Keratinocyte (primary cell): ENCODE results near the gene AGPAT3. TPM values are rescaled to one million over a fixed set of nuclear protein-coding genes. Genes with fewer than 3 reads are reported as not detected.

ENCODE experiments used
- DNase-seq: peaks from one replicate; pipeline ENCODE4 v3.0.0-alpha.2; 2011; ENCODE audit warnings: low read depth, missing footprints, low spot score
- FAIRE-seq: peaks from 2 replicates; lab custom pipeline; 2011; peaks lifted over from hg19 to GRCh38; lab: Jason Lieb, UNC
- H2AFZ ChIP-seq: 2 replicates; pipeline ENCODE4 v1.6.0; 2012; ENCODE audit warnings: low read length, control low read depth, inconsistent platforms; ENCODE audit not compliant: control insufficient read depth
- H3K27ac ChIP-seq: 2 replicates; pipeline ENCODE4 v1.5.1; 2011; ENCODE audit warnings: low read length; ENCODE audit not compliant: control insufficient read depth, insufficient read depth
- H3K27me3 ChIP-seq: 3 replicates; pipeline ENCODE4 v1.6.0; 2011; ENCODE audit warnings: low read length; ENCODE audit not compliant: control insufficient read depth, insufficient read depth; ENCODE audit errors: extremely low read depth
- H3K36me3 ChIP-seq, 2 experiments: 2 replicates in 1 of 2; 3 replicates in 1 of 2; pipeline ENCODE4 v1.5.1; 2011; ENCODE audit warnings: low read length in 2 of 2, mild to moderate bottlenecking in 1 of 2; ENCODE audit not compliant: control insufficient read depth in 2 of 2, insufficient read depth in 2 of 2; ENCODE audit errors: extremely low read depth in 1 of 2
- H3K4me1 ChIP-seq: 3 replicates; pipeline ENCODE4 v1.5.1; 2011; ENCODE audit warnings: low read length; ENCODE audit not compliant: control insufficient read depth, insufficient read depth; ENCODE audit errors: extremely low read depth
- H3K4me2 ChIP-seq: 3 replicates; pipeline ENCODE4 v1.6.0; 2011; ENCODE audit warnings: low read depth, low read length; ENCODE audit not compliant: control insufficient read depth, insufficient read depth; ENCODE audit errors: extremely low read depth
- H3K4me3 ChIP-seq, 3 experiments: fragments of 200-600 bp in 1 of 3; sonication (generic) in 1 of 3; 2 replicates in 2 of 3; 3 replicates in 1 of 3; pipeline ENCODE4 v1.5.1; 2011 to 2016; ENCODE audit warnings: low read length in 3 of 3, mild to moderate bottlenecking in 3 of 3, control low read depth in 2 of 3, inconsistent platforms in 1 of 3, low read depth in 1 of 3, mixed read lengths in 1 of 3, mixed run types in 1 of 3, moderate library complexity in 1 of 3; ENCODE audit not compliant: control insufficient read depth in 2 of 3, insufficient read depth in 2 of 3; ENCODE audit errors: extremely low read depth in 1 of 3
- H3K79me2 ChIP-seq: 2 replicates; pipeline ENCODE4 v1.6.0; 2012; ENCODE audit warnings: low read length; ENCODE audit not compliant: control insufficient read depth, insufficient read depth
- H3K9ac ChIP-seq: 3 replicates; pipeline ENCODE4 v1.6.0; 2011; ENCODE audit warnings: low read length; ENCODE audit not compliant: control insufficient read depth, insufficient read depth; ENCODE audit errors: extremely low read depth
- H3K9me1 ChIP-seq: 3 replicates; pipeline ENCODE4 v1.6.0; 2011; ENCODE audit warnings: low read length; ENCODE audit not compliant: control insufficient read depth, insufficient read depth; ENCODE audit errors: extremely low read depth
- H3K9me3 ChIP-seq: 2 replicates; pipeline ENCODE4 v1.5.1; 2012; ENCODE audit warnings: low read depth, low read length; ENCODE audit not compliant: control insufficient read depth
- H4K20me1 ChIP-seq: 3 replicates; pipeline ENCODE4 v1.6.0; 2011; ENCODE audit warnings: low read length; ENCODE audit not compliant: control insufficient read depth, insufficient read depth; ENCODE audit errors: extremely low read depth
- CTCF ChIP-seq, 3 experiments: IDR thresholded peaks in 1 of 3; conservative IDR thresholded peaks in 1 of 3; optimal IDR thresholded peaks in 1 of 3; 2 replicates in 2 of 3; 3 replicates in 1 of 3; pipeline versions ENCODE3 to v1.5.1; 2011; ENCODE audit warnings: low read length in 3 of 3, mild to moderate bottlenecking in 3 of 3, moderate library complexity in 2 of 3, control low read depth in 1 of 3, inconsistent platforms in 1 of 3; ENCODE audit not compliant: insufficient read depth in 2 of 3; ENCODE audit errors: extremely low read depth in 1 of 3
- EZH2 ChIP-seq: IDR thresholded peaks from one replicate; pipeline ENCODE4 v1.6.1; 2012; ENCODE audit warnings: inconsistent platforms, mild to moderate bottlenecking, low read length, moderate library complexity
- dilution Hi-C: fragments of 300-500 bp; cut with MboI; formaldehyde crosslinking; loops from one replicate; pipeline ENCODE4 v1.7.0; 2020; ENCODE audit warnings: low sequenced_read_pairs; ENCODE audit not compliant: extremely low pct_ligation_motif_present
- polyA plus RNA-seq, 5 experiments: library from polyadenylated mRNA; depleted of rRNA in 3 of 5; stranded (reverse) in 3 of 5; stranded (forward) in 1 of 5; unstranded in 1 of 5; fragments of >200 nt; gene quantifications; 1 replicate in 1 of 5; 2 replicates in 3 of 5; 3 replicates in 1 of 5; pipeline versions ENCODE4 v1.2.1 to v1.2.3, GENCODE V29; 2011 to 2012; ENCODE audit warnings: missing spikeins in 2 of 5, low read depth in 1 of 5, low replicate concordance in 1 of 5

Gene AGPAT3
- polyA plus RNA-seq, 1 donor (not counting 4 experiments of a cell fraction or from before 2014, with no cell fraction given): 21.7 TPM

- Histone ChIP-seq H2AFZ (no peak overlapping the region), H3K4me2 (no peak overlapping the region), H3K27ac (no peak overlapping the region), H3K4me3 (no peak overlapping the region), H4K20me1 (no peaks in the 10 kb centered on the region), H3K9ac (no peak overlapping the region), H3K27me3 (no peaks in the 10 kb centered on the region), H3K79me2 (no peaks in the 10 kb centered on the region), H3K9me3 (no peaks in the 10 kb centered on the region), H3K36me3 (peaks cover 0 to 2% of the 10 kb centered on the region in 2 experiments), H3K9me1 (no peaks in the 10 kb centered on the region), H3K4me1 (no peaks in the 10 kb centered on the region)
- DNase-seq (no peak), FAIRE-seq (no peak)
- no peak for TF ChIP-seq CTCF (optimal IDR thresholded peaks at IDR 0.05 in 1 of 3, IDR thresholded peaks at IDR 0.05 in 1 of 3, conservative IDR thresholded peaks at IDR 0.05 in 1 of 3; ENCODE audit: extremely low read depth in 1 of 3, insufficient read depth in 2 of 3, low read length in 3 of 3)
- TF ChIP-seq EZH2: no peak
- dilution Hi-C loops: no loop called here
Observed at GRCh38 chr21:43948740-43949498, 83.9 kb downstream of the AGPAT3 start.

GRCh38 chr21:43949499-43950208 lies 84.6 kb downstream of the AGPAT3 start:
- Histone ChIP-seq H2AFZ (no peak overlapping the region), H3K4me1 (no peaks in the 10 kb centered on the region), H3K4me2 (no peak overlapping the region), H3K9ac (no peak overlapping the region), H3K79me2 (no peaks in the 10 kb centered on the region), H3K9me3 (no peaks in the 10 kb centered on the region), H3K4me3 (no peak overlapping the region), H4K20me1 (no peaks in the 10 kb centered on the region), H3K36me3 (peaks cover 0 to 2% of the 10 kb centered on the region in 2 experiments), H3K27ac (no peak overlapping the region), H3K27me3 (no peaks in the 10 kb centered on the region), H3K9me1 (no peaks in the 10 kb centered on the region)
- TF ChIP-seq EZH2 (no peak), CTCF (optimal IDR thresholded peaks at IDR 0.05 in 1 of 3, IDR thresholded peaks at IDR 0.05 in 1 of 3, conservative IDR thresholded peaks at IDR 0.05 in 1 of 3; ENCODE audit: extremely low read depth in 1 of 3, insufficient read depth in 2 of 3, low read length in 3 of 3) (no peak)
- DNase-seq: no peak
- dilution Hi-C loops: no loop called here
- FAIRE-seq: no peak
